LNCaP clone FGC (cell line): Measurements from ENCODE around the gene CCDC197.

Source experiments
- DNase-seq: peaks from one replicate; pipeline ENCODE4 v3.0.0-alpha.2; 2011; ENCODE audit warnings: low read depth
- H3K4me3 ChIP-seq: 2 replicates; pipeline ENCODE4 v1.5.1; 2011; ENCODE audit warnings: mild to moderate bottlenecking, low read depth, low read length, control low read depth
- TF ChIP-seq, protein P1 (sequence below): IDR thresholded peaks from 2 replicates; pipeline ENCODE4 v1.5.1; 2012; ENCODE audit warnings: mild to moderate bottlenecking; ENCODE audit not compliant: control insufficient read depth, insufficient read depth; ENCODE audit errors: extremely low read depth

The CCDC197 gene

GRCh38 chr14:94051115-94051514 lies 54.0 kb downstream of the CCDC197 start:
- no peak overlapping the region for H3K4me3 ChIP-seq
- DNase-seq = no peak
- TF ChIP-seq, protein P1, sequence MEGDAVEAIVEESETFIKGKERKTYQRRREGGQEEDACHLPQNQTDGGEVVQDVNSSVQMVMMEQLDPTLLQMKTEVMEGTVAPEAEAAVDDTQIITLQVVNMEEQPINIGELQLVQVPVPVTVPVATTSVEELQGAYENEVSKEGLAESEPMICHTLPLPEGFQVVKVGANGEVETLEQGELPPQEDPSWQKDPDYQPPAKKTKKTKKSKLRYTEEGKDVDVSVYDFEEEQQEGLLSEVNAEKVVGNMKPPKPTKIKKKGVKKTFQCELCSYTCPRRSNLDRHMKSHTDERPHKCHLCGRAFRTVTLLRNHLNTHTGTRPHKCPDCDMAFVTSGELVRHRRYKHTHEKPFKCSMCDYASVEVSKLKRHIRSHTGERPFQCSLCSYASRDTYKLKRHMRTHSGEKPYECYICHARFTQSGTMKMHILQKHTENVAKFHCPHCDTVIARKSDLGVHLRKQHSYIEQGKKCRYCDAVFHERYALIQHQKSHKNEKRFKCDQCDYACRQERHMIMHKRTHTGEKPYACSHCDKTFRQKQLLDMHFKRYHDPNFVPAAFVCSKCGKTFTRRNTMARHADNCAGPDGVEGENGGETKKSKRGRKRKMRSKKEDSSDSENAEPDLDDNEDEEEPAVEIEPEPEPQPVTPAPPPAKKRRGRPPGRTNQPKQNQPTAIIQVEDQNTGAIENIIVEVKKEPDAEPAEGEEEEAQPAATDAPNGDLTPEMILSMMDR = peak; percentile 63

DNA sequence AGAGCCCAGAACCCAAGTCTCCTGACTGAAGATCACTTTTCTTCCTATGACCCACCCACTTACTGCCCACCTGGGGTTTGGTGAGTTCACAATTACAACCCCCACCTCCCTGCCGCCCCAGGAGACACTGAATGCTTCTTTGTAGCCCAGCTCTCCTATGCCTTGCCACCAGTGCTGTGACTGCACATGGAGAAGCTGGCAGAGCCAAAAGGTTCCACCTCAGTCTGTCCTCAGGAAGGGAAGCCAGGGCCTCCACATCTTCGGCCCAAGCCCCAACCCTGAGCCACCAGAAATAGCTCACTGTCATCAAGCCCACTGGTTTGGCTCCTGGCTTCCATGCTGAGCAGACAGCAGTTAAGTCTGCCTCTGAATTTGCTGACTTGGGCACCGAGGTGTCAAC lies 54.7 kb downstream of the CCDC197 start:
- H3K4me3 ChIP-seq = no peak overlapping the region
- TF ChIP-seq, protein P1 = no peak
- no peak for DNase-seq

DNA sequence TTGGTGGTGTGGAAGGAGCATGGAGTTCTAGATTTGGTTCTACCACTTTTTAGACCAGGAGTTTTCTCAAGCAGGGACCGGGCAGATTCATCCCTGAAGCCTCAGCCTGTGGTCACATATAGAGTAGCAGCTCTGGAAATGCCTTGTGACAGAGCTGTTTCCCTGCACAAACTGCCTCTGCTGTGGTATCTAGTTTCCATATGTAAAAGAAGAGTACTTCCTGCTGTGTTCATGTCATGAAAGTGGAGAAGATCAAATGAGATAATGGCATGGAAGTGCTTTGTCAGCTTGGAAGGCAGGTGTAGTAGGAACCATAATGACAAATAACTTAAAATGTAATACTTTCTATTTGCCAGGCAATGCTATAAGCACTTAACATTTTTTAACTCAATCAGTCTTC lies 55.1 kb downstream of the CCDC197 start:
- H3K4me3 ChIP-seq = no peak overlapping the region
- DNase-seq = no peak
- TF ChIP-seq, protein P1 = no peak

GRCh38 chr14:94052662-94053061 lies 55.6 kb downstream of the CCDC197 start:
- DNase-seq = no peak
- TF ChIP-seq, protein P1 = no peak
- no peak overlapping the region for H3K4me3 ChIP-seq

GRCh38 chr14:94054401-94054800 lies 57.3 kb downstream of the CCDC197 start:
- no peak for DNase-seq
- H3K4me3 ChIP-seq = no peak overlapping the region
- TF ChIP-seq, protein P1 = no peak

- no peak for DNase-seq
- TF ChIP-seq, protein P1 = no peak
- H3K4me3 ChIP-seq = no peak overlapping the region
Observed at GRCh38 chr14:94054936-94055335, 57.8 kb downstream of the CCDC197 start.

DNA sequence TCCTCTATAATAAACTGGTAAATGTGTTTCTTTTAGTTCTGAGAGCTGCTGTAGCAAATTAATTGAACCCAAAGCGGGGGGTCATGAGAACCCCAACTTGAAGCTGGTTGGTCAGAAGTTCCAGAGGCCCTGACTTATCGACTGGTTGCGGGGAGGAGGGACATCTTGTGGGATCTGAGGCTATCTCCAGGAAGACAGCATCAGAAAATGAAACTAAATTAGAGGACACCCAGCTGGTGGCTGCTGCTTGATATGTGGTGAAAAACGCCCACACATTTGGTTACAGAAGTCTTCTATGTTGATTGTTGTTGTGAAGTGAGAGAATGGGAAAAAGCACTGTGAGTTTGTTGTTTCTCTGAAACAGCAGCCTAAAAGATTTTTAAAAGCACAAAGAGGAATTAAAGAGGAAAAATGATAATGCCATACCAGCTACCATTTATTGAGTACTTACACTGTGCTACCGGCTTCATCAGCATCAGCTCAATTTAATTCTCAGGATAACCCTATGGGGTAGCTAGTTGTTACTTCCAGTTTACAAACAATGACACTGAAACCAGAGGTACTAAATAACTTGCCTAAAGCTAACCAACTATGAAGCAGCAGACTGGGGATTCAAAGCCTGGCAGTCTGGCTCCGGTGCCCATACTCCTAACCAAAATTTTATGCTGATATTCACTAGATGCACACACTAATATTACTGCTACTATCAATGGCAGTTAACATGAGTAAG lies 59.6 kb downstream of the CCDC197 start:
- H3K4me3 ChIP-seq = no peak overlapping the region
- DNase-seq = no peak
- TF ChIP-seq, protein P1 = no peak
